Large intestine (tissue), 3 donors: Measurements from ENCODE around the gene CDCA3. TPM values are rescaled to one million over a fixed set of nuclear protein-coding genes. Genes with fewer than 3 reads are reported as not detected.
"Not testable (repeated sequence)": the region's sequence is repeated elsewhere in the genome, so short reads cannot be mapped to it uniquely, and the experiment has no call there.

Experiments used
- DNase-seq, 2 donors: peaks; one replicate each; pipeline versions ENCODE4 v3.0.0 to v3.0.0-alpha.2; 2013
- H3K27ac ChIP-seq: one replicate; pipeline ENCODE4 v1.5.1; 2013; ENCODE audit warnings: low read length
- H3K27me3 ChIP-seq: 2 replicates; pipeline ENCODE4 v1.6.1; 2013; ENCODE audit warnings: low read length; ENCODE audit not compliant: control insufficient read depth, insufficient read depth
- H3K36me3 ChIP-seq: 2 replicates; pipeline ENCODE4 v1.6.1; 2013; ENCODE audit warnings: low read length; ENCODE audit not compliant: control insufficient read depth, insufficient read depth
- H3K4me1 ChIP-seq: one replicate; pipeline ENCODE4 v1.6.1; 2013; ENCODE audit warnings: low read length; ENCODE audit not compliant: control insufficient read depth, insufficient read depth
- H3K4me3 ChIP-seq: one replicate; pipeline ENCODE4 v1.5.1; 2013; ENCODE audit warnings: low read length
- H3K9me3 ChIP-seq: one replicate; pipeline ENCODE4 v1.6.1; 2013; ENCODE audit warnings: mild to moderate bottlenecking, low read depth, low read length, moderate library complexity; ENCODE audit not compliant: control insufficient read depth
- WGBS: methylation state at CpG from one replicate; pipeline ENCODE4 v1.1.5; 2013; ENCODE audit warnings: low lambda C conversion rate; ENCODE audit not compliant: insufficient coverage; 5-methylcytosine and 5-hydroxymethylcytosine counted together
- polyA plus RNA-seq: library from polyadenylated mRNA; unstranded; fragments of 120-200 nt; gene quantifications from one replicate; pipeline ENCODE4 v1.2.1, GENCODE V29; 2013

The CDCA3 gene
- polyA plus RNA-seq, 1 donor, result 29.1 TPM

GRCh38 chr12:6873094-6874014 lies 22.3 kb upstream of the CDCA3 start, which contains the start of gene SPSB2:
SPSB2 (minus strand) TSS chr12:6873303; CDS start chr12:6872901, 402 bp downstream.
- WGBS, result no CpG with 5 or more reads among the region's 66 CpGs
- H3K9me3 ChIP-seq, result no peaks in the 10 kb centered on the region
- peaks cover 30% of the 10 kb centered on the region for H3K4me1 ChIP-seq
- H3K27ac ChIP-seq, result peak within 1 kb of the TSS; percentile 91
- peak within 1 kb of the TSS; percentile 91 for H3K4me3 ChIP-seq
- H3K27me3 ChIP-seq, result no peaks in the 10 kb centered on the region
- peaks cover 25% of the 10 kb centered on the region for H3K36me3 ChIP-seq
- peak; percentile 98 for DNase-seq

- no CpG with 5 or more reads among the region's 40 CpGs for WGBS
These were observed 21.3 kb upstream of the CDCA3 start for GRCh38 chr12:6872073-6873048.

GRCh38 chr12:6871052-6871957 lies 20.2 kb upstream of the CDCA3 start:
- Histone ChIP-seq H3K27ac (peak overlapping the region; percentile 91), H3K9me3 (no peaks in the 10 kb centered on the region), H3K27me3 (no peaks in the 10 kb centered on the region), H3K36me3 (peaks cover 25% of the 10 kb centered on the region), H3K4me1 (peaks cover 36% of the 10 kb centered on the region), H3K4me3 (peak overlapping the region; percentile 91)
- DNase-seq, result peak; percentile 52 to 80
- WGBS, result no CpG with 5 or more reads among the region's 12 CpGs

More at GRCh38 chr12:6872073-6873048, 21.3 kb upstream of the CDCA3 start:
- no peaks in the 10 kb centered on the region for H3K9me3 ChIP-seq
- H3K4me1 ChIP-seq, result peaks cover 31% of the 10 kb centered on the region
- peak; percentile 87 to 89 for DNase-seq
- H3K36me3 ChIP-seq, result peaks cover 25% of the 10 kb centered on the region
- peak overlapping the region; percentile 91 for H3K4me3 ChIP-seq
- H3K27ac ChIP-seq, result peak overlapping the region; percentile 91
- H3K27me3 ChIP-seq, result no peaks in the 10 kb centered on the region

- peaks cover 36% of the 10 kb centered on the region for H3K4me1 ChIP-seq
- not testable (repeated sequence) for H3K27ac ChIP-seq, H3K4me3 ChIP-seq, DNase-seq, H3K9me3 ChIP-seq, H3K27me3 ChIP-seq
- no CpG with 5 or more reads among the region's 4 CpGs for WGBS
- peaks cover 31% of the 10 kb centered on the region for H3K36me3 ChIP-seq
These were observed 19.2 kb upstream of the CDCA3 start for GRCh38 chr12:6870304-6870703.

- Histone ChIP-seq H3K27me3 (no peaks in the 10 kb centered on the region), H3K36me3 (peaks cover 39% of the 10 kb centered on the region), H3K27ac (peak overlapping the region; percentile 87), H3K4me3 (peak overlapping the region; percentile 86), H3K4me1 (peaks cover 36% of the 10 kb centered on the region), H3K9me3 (no peaks in the 10 kb centered on the region)
- peak; percentile 81 to 84 for DNase-seq
- WGBS, result 0% methylated on average over 1 of the region's 12 CpGs
These were observed 18.2 kb upstream of the CDCA3 start for GRCh38 chr12:6869049-6870021.

GRCh38 chr12:6868211-6869048 lies 17.3 kb upstream of the CDCA3 start:
- peaks cover 36% of the 10 kb centered on the region for H3K4me1 ChIP-seq
- H3K36me3 ChIP-seq, result peaks cover 46% of the 10 kb centered on the region
- peak overlapping the region; percentile 87 for H3K27ac ChIP-seq
- H3K4me3 ChIP-seq, result peak overlapping the region; percentile 86
- no CpG with 5 or more reads among the region's 22 CpGs for WGBS
- no peaks in the 10 kb centered on the region for H3K9me3 ChIP-seq
- no peaks in the 10 kb centered on the region for H3K27me3 ChIP-seq
- DNase-seq, result peak in 1 of 2 donors; percentile 31

- H3K27ac ChIP-seq, result peak within 1 kb of the TSS; percentile 87
- no peaks in the 10 kb centered on the region for H3K9me3 ChIP-seq
- H3K36me3 ChIP-seq, result peaks cover 54% of the 10 kb centered on the region
- peak within 1 kb of the TSS; percentile 86 for H3K4me3 ChIP-seq
- peaks cover 36% of the 10 kb centered on the region for H3K4me1 ChIP-seq
- H3K27me3 ChIP-seq, result no peaks in the 10 kb centered on the region
- DNase-seq, result peak; percentile 82 to 85
- WGBS, result no CpG with 5 or more reads among the region's 86 CpGs
These were observed 16.5 kb upstream of the CDCA3 start, which contains the start of gene TPI1 for GRCh38 chr12:6867413-6868210. TPI1 (plus strand) TSS chr12:6867531; CDS start chr12:6867567, 36 bp downstream.
